Panc1 (cell line): ENCODE results near the gene MILR1.

Experiments
- CTCF ChIP-seq: fragments of 450-650 bp; IDR thresholded peaks from 2 replicates; pipeline ENCODE4 v1.5.1; 2017; ENCODE audit warnings: mild to moderate bottlenecking
- POLR2AphosphoS5 ChIP-seq: IDR thresholded peaks from 2 replicates; pipeline ENCODE4 v1.6.1; 2012; ENCODE audit warnings: mild to moderate bottlenecking, low read depth, low read length, moderate library complexity
- SIN3A ChIP-seq: IDR thresholded peaks from 2 replicates; pipeline ENCODE4 v1.6.1; 2012; ENCODE audit warnings: low read depth, mild to moderate bottlenecking, low read length, moderate library complexity, borderline replicate concordance; ENCODE audit not compliant: insufficient read depth

DNA sequence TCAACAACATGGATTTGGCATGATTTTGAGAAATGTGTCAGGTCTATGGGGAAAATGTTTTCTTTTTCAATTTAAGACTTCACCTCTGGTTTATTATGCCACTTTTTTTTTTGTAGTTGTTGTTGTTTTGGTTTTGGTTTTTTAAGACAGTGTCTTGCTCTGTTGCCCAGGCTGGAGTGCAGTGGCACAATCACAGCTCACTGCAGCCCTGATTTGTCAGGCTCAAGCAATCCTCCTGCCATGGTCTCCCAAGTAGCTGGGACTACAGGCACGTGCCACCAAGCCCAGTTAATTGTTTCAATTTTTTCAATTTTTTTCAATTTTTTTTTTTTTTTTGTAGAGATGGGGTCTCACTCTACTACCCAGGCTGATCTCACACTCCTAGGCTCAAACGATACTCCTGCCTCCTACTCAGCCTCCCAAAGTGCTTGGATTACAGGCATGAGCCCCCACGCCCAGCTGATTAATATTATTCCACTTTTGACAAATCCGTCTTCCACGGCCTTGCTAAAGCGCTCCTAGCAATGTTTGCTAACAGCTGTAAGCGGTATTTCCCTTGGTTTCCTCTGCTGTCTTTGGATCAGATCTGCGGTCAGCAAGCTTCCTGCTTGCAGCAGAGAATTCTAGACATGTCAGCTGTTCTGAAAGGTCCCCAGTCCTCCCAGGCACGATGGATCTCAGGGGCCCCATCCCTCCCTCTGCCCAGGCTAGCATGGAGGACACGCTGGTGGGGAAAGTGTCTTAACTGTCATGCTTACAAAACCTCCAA, 7.0 kb upstream of the MILR1 start:
- TF ChIP-seq CTCF (no peak), SIN3A (no peak), POLR2AphosphoS5 (no peak)
